ENCODE measurements around the gene EPHA10. TPM values are rescaled to one million over a fixed set of nuclear protein-coding genes. Genes with fewer than 3 reads are reported as not detected.
"Not testable (repeated sequence)": the region's sequence is repeated elsewhere in the genome, so short reads cannot be mapped to it uniquely, and the experiment has no call there.

Gene EPHA10
- total and polyA plus RNA-seq, 5 experiments from 2014 or later: not detected

DNA sequence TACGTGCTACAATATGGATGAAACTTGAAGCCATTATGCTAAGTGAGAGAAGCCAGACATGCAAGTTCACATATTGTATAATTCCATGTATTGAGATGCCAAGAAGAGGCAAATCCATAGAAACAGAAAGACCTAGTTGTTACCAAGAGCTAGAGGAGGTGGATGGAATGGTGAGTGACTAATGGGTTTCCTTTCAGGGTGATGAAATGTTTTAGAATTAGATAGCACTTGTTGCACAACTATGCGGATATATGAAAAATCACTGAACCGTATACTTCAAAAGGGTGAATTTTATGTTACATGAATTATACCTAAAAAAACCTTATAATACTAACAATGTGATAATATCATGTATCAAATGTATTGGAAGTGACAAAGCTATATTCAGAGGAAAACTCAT is 18.1 kb downstream of the EPHA10 start:
- H3K36me3 Mint-ChIP-seq: peaks cover 0 to 12% (median 2%) of the 10 kb centered on the region in 3 donors
- peaks cover 16 to 53% (median 35%) of the 10 kb centered on the region in 5 donors for H3K27me3 Mint-ChIP-seq
- peaks cover 0 to 12% (median 5%) of the 10 kb centered on the region in 9 donors for H3K9me3 Mint-ChIP-seq
- H3K27ac Mint-ChIP-seq: no peak overlapping the region
- DNase-seq (no peak), ATAC-seq (no peak)
- POLR2A ChIA-PET: no interaction called here
- H3K4me1 Mint-ChIP-seq: peaks cover 0 to under 1% (median 0%) of the 10 kb centered on the region in 4 donors
- no peak overlapping the region for H3K4me3 Mint-ChIP-seq

DNA sequence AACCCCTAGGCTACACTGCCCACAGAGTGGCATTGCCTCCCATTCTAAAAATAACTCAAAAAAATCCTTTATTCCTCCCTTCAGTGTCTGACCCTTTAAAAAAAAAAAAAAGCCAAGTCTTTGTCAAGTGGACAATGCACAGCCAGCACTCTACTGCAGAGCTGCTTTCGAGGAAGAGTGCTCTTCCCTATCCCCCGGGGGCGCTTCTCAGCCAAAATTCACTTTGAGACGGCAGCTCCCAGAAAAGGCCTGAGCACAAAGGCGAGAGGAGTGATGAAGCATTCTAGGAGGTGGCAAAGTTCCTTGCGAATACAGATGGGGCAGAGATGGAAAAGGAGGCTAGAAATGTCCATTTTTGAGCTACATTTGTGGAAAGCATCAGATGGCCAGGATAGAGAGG is 23.3 kb downstream of the EPHA10 start:
- H3K4me1 Mint-ChIP-seq: no peaks in the 10 kb centered on the region
- DNase-seq: no peak
- peaks cover 0 to 10% (median 3%) of the 10 kb centered on the region in 9 donors for H3K9me3 Mint-ChIP-seq
- no peak overlapping the region for H3K4me3 Mint-ChIP-seq
- POLR2A ChIA-PET: interaction anchor here (0.7 kb wide), 1 partner anchor 1151 kb away, joined by 5 read pairs; no protein-coding TSS in a partner anchor
- peaks cover 0 to 8% (median 1%) of the 10 kb centered on the region in 3 donors for H3K36me3 Mint-ChIP-seq
- no peak overlapping the region for H3K27ac Mint-ChIP-seq
- H3K27me3 Mint-ChIP-seq: peaks cover 20 to 39% (median 30%) of the 10 kb centered on the region in 5 donors
- ATAC-seq: no peak

DNA sequence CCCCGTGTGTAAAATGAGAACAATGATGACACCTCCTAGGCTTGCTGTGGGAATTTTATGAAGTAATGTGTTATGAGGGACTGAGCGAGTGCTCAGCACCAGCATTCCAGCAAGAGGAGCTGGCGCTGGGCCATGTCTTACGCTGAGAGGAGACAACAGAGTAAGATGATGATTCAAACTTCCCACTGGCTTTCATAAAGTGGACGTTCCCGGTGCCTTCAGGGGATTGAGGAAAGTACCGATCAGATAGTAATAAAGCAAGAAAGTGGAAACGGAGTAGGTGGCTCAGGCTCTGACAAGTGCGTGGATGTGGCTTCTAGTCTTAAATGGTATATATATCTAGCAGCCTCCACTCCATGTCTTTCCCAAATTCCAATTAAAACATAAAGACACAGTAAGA is 23.8 kb downstream of the EPHA10 start:
- Mint-ChIP-seq H3K27me3 (peaks cover 19 to 39% (median 25%) of the 10 kb centered on the region in 5 donors), H3K9me3 (peaks cover 0 to 10% (median 0%) of the 10 kb centered on the region in 9 donors), H3K4me1 (no peaks in the 10 kb centered on the region), H3K36me3 (peaks cover 0 to 7% (median 0%) of the 10 kb centered on the region in 3 donors), H3K4me3 (no peak overlapping the region), H3K27ac (no peak overlapping the region)
- DNase-seq: no peak
- ATAC-seq: no peak
- POLR2A ChIA-PET: interaction anchor here (0.7 kb wide), 1 partner anchor 1152 kb away, joined by 5 read pairs; no protein-coding TSS in a partner anchor

DNA sequence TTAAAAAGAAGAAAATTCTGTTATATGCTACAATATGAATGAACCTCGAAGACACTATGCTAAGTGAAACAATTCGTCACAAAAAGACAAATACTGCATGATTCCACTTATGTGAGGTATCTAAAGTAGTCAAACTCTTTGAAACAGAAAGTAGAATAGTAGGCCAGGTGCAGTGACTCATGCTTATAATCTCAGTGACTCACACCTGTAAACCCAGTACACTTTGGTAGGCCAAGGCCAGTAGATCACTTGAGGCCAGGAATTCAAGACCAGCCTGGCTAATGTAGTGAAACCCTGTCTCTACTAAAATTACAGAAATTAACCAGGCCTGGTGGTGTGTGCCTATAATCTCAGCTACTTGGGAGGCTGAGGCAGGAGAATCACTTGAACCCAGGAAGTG is 25.7 kb downstream of the EPHA10 start:
- H3K4me1 Mint-ChIP-seq: peaks cover 0 to 7% (median 2%) of the 10 kb centered on the region in 4 donors
- H3K4me3 Mint-ChIP-seq: no peak overlapping the region
- POLR2A ChIA-PET: no interaction called here
- H3K27ac Mint-ChIP-seq: no peak overlapping the region
- peaks cover 29 to 47% (median 41%) of the 10 kb centered on the region in 5 donors for H3K27me3 Mint-ChIP-seq
- ATAC-seq: no peak
- no peaks in the 10 kb centered on the region for H3K36me3 Mint-ChIP-seq
- H3K9me3 Mint-ChIP-seq: peaks cover 0 to 8% (median 0%) of the 10 kb centered on the region in 9 donors
- no peak for DNase-seq

DNA sequence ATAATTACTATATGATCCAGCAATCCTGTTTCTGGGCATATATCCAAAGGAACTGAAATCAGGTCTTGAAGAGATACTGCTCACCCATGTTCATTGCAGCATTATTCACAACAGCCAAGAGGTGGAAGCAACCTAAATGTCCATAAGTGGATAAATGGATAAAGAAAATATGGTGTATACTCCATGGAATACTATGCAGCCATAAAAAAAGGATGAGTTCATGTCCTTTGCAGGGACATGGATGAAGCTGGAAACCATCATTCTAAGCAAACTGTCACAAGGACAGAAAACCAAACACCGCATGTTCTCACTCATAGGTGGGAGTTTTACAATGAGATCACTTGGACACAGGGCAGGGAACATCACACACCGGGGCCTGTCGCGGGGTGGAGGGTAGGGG is 26.3 kb downstream of the EPHA10 start:
- H3K27me3 Mint-ChIP-seq: peaks cover 33 to 48% (median 47%) of the 10 kb centered on the region in 5 donors
- ATAC-seq, DNase-seq, H3K4me1 Mint-ChIP-seq, H3K36me3 Mint-ChIP-seq, POLR2A ChIA-PET, H3K9me3 Mint-ChIP-seq, H3K4me3 Mint-ChIP-seq, H3K27ac Mint-ChIP-seq: not testable (repeated sequence)

DNA sequence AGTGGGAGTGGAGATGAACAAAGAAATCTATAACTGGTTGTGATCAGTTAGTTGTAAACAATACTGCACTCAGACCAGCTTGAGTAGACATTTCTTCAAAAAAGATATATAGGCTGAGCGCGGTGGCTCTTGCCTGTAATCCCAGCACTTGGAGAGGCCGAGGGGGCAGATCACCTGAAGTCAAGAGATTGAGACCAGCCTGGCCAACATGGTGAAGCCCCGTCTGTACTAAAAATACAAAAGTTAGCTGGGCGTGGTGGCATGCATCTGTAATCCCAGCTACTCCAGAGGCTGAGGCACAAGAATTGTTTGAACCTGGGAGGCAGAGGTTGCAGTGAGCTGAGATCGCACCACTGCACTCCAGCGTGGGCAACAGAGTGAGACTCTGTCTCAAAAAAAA is 26.9 kb downstream of the EPHA10 start:
- H3K9me3 Mint-ChIP-seq, POLR2A ChIA-PET, DNase-seq, H3K4me1 Mint-ChIP-seq, H3K36me3 Mint-ChIP-seq, H3K27ac Mint-ChIP-seq, ATAC-seq, H3K4me3 Mint-ChIP-seq: not testable (repeated sequence)
- peaks cover 36 to 54% (median 48%) of the 10 kb centered on the region in 5 donors for H3K27me3 Mint-ChIP-seq

DNA sequence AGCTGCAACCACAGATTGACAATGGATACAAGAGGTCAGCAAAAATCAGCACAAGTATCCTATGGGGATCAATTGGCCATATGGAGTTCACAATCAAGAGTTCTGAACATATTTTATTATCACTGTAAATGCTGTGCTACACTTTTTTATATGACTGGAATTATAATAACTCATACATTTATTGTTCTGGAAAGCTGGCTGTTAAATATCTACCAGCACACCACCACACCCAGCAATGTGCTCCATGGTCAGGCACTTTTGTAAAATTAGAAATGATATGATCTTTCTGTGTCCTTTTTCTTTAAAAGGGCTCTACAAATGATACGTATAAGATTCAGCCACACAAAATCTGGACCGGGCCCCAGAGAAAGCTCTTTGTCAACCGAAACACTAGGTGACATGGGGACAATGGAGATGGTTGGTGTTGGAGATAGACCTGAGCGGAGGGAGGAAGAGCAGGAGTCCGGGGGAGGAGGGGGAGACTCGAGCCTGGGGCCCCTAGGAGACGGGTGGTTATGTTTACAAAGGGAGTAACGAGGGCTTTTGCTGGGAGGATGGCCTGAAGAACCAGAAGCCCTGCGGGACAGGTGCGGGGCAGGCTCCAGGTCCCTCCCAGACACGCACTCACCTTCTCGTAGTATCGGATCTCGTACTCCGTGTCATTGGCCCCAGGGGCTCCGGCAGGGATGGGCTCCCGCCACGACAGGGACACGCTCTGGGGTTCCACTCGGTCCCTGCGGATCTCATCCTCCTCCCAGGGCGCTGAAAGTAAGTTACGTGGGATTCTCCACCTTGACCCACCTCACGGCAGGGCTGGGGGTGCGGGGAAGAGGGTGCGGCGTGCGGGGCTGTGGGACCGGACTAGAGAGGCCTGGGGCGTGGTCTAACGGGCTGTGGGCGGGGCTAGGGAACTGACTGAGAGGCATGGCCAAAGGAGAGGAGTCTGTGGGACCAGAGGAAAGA is 30.0 kb downstream of the EPHA10 start:
- no peak for DNase-seq
- Mint-ChIP-seq H3K9me3 (peaks cover 0 to 8% (median 0%) of the 10 kb centered on the region in 9 donors), H3K4me3 (no peak overlapping the region), H3K27ac (peak overlapping the region in 1 of 10 donors; percentile 24), H3K36me3 (no peaks in the 10 kb centered on the region), H3K27me3 (peaks cover 25 to 52% (median 40%) of the 10 kb centered on the region in 5 donors), H3K4me1 (peaks cover 0 to 7% (median 2%) of the 10 kb centered on the region in 4 donors)
- no peak for ATAC-seq
- POLR2A ChIA-PET: no interaction called here

DNA sequence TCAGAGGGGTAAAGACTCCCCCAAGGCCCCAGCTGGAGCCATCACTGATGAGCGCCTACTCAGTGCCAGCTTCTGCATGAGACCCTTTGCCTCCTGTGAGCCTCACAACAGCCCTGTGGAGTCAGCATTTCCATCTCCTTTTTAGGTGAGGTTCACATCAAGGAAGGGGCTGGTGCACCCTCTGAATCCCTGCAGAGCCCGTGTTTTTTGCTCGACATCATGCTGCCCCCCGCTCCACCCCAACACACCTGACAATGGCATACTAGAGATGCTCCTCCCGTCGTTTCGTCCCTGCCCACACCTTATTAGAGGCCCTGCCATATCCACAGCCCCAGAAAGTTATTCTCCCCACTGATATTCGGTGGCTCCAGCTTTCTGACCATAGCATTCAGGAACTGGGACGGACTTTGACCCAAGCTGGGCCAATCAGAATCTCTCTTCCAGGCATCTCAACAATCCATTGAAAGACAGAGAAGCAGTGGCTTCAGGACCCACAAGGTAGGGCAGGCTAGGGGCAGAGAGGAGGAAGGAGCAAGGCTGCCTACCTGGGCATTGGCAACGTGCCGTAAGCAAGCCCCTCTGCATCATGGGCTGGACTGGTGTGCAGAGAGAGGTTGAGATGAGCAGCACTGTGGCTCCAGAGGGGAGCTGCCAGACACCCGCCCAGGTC is 32.7 kb downstream of the EPHA10 start:
- H3K27me3 Mint-ChIP-seq: peaks cover 25 to 63% (median 46%) of the 10 kb centered on the region in 5 donors
- no peak for DNase-seq
- H3K4me3 Mint-ChIP-seq: no peak overlapping the region
- H3K27ac Mint-ChIP-seq: no peak overlapping the region
- no peak for ATAC-seq
- POLR2A ChIA-PET: no interaction called here
- H3K36me3 Mint-ChIP-seq: no peaks in the 10 kb centered on the region
- peaks cover 0 to 7% (median 2%) of the 10 kb centered on the region in 4 donors for H3K4me1 Mint-ChIP-seq
- peaks cover 0 to 2% (median 0%) of the 10 kb centered on the region in 9 donors for H3K9me3 Mint-ChIP-seq

DNA sequence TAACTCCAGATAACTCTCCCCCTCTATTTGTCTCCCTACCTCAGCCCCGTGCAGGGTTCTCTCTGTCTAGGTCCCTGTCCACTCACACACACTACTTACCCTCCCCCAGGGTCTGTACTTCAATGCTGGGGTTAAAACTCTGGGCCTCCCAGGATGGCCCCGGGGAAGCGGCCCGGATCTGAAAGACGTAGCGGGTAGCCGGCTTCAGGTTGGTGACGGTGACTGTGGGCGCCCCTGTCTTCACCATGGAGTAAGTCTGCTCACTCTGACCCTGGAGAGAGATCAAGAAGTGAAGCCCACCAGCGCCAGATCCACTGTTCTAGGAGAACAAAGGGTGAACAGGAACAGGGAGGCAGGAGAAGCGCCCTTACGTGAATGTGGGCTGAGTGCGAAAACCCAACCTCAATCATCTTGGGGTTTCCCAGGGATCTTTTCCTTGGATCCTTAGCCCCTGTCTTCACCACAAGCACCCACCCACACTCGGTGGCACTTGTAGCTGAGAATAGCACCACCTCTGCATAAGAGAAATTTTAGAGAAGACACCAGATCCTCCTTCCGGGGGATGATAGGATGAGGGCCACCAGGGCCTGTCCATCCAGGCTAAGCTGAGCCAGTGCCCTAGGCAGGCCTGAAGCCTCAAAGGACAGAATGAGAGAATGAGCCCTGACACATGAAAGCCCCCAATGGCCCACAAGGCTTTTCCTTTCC is 33.5 kb downstream of the EPHA10 start:
- H3K27ac Mint-ChIP-seq: peak overlapping the region in 1 of 10 donors; percentile 34
- H3K9me3 Mint-ChIP-seq: no peaks in the 10 kb centered on the region
- no peak overlapping the region for H3K4me3 Mint-ChIP-seq
- H3K36me3 Mint-ChIP-seq: no peaks in the 10 kb centered on the region
- H3K4me1 Mint-ChIP-seq: peaks cover 0 to 7% (median 2%) of the 10 kb centered on the region in 4 donors
- ATAC-seq (no peak), DNase-seq (no peak)
- POLR2A ChIA-PET: no interaction called here
- H3K27me3 Mint-ChIP-seq: peaks cover 25 to 59% (median 45%) of the 10 kb centered on the region in 5 donors

DNA sequence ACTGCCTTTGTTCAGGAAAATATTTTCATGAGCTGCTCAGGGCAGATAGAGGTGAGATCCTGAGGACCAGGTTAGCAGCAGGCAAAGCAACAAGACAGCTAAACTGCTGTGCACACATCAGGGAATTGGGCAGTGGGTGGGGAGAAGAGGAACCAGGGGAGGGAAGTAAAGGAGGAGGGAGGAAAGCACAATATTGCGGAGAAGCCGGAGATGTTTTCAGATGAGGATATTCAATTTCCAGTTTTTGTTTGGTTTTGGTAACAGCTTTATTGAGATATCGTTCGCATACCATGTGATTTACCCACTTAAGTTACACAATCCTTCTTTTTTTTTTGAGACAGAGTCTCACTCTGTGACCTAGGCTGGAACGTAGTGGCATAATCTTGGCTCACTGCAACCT is 34.5 kb downstream of the EPHA10 start:
- Mint-ChIP-seq H3K27ac (peak overlapping the region in 1 of 10 donors; percentile 4), H3K9me3 (no peaks in the 10 kb centered on the region), H3K4me1 (peaks cover 0 to 7% (median 2%) of the 10 kb centered on the region in 4 donors), H3K36me3 (no peaks in the 10 kb centered on the region), H3K4me3 (no peak overlapping the region), H3K27me3 (peaks cover 19 to 55% (median 45%) of the 10 kb centered on the region in 5 donors)
- no peak for DNase-seq
- no peak for ATAC-seq
- POLR2A ChIA-PET: no interaction called here

DNA sequence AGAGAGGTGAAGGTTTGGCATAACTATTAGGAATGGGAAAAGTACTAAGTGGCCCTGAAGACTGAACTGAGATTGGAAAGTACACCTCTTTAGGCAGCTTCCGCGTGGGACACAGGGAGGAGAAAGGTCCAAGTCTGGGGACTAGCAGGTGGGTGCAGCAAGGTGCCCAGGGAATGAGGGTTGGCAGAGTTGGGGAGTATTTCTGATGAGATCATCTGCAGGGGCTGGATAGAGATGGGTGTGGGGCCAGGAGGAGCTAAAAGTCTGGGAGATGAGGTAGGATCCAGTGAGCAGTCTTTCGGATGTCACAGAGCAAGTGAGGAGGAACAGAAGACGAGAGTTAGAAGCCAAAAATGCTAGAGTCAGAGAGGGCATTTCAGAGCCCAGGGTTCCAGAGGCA is 36.5 kb downstream of the EPHA10 start:
- Mint-ChIP-seq H3K27ac (no peak overlapping the region), H3K4me3 (no peak overlapping the region), H3K9me3 (no peaks in the 10 kb centered on the region), H3K36me3 (no peaks in the 10 kb centered on the region), H3K27me3 (peaks cover 9 to 50% (median 42%) of the 10 kb centered on the region in 5 donors), H3K4me1 (no peaks in the 10 kb centered on the region)
- ATAC-seq: no peak
- POLR2A ChIA-PET: no interaction called here
- DNase-seq: no peak

DNA sequence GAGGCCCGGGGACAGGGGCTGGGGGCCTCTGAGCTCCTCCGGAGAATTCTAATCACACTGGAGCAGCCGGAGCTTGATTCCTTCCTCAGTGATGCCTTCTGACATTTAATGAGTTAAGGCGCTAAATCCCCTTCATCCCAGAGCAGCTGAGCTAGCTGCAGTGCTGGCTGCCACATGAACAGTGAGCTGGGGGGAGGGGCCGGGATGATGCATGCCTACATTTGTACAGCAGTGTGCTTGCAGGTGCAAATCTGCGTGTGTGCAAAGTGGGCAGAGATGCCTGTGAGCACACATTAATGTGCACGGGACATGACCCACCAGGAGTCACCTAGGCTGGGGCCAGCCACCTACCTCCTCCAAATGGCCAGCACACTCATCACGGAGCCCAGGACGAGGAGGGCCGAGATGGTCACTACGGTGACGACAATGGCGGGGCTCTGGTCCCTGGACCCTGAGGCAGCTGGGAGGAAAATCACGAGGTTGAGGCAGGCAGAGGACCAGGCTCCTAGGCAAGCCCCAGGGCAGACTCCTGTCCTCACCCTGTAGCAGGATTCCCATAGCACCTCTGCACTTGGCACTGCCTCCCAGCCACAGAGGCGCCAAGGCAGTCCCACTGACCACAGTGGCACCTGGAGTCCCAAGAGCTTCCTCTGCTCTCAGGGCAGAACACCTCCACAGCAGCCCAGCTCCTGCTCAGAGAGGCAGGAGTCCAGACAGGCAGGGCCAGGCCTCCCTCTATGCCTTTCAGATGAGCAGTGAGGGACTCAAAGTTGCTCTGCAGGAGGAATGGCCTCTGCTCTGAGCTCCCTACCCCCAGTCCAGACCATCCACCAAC is 38.0 kb downstream of the EPHA10 start:
- no peak for ATAC-seq
- Mint-ChIP-seq H3K4me1 (no peaks in the 10 kb centered on the region), H3K27ac (peak overlapping the region in 1 of 10 donors; percentile 49), H3K4me3 (no peak overlapping the region), H3K36me3 (no peaks in the 10 kb centered on the region), H3K27me3 (peaks cover 3 to 46% (median 29%) of the 10 kb centered on the region in 5 donors), H3K9me3 (no peaks in the 10 kb centered on the region)
- POLR2A ChIA-PET: no interaction called here
- DNase-seq: no peak

Measured in naive thymus-derived CD8-positive, alpha-beta T cell (primary cell).